ENCODE data around the gene GJB3. TPM values are rescaled to one million over a fixed set of nuclear protein-coding genes. Genes with fewer than 3 reads are reported as not detected.

The GJB3 gene
- not detected in 2 replicates for total RNA-seq

DNA sequence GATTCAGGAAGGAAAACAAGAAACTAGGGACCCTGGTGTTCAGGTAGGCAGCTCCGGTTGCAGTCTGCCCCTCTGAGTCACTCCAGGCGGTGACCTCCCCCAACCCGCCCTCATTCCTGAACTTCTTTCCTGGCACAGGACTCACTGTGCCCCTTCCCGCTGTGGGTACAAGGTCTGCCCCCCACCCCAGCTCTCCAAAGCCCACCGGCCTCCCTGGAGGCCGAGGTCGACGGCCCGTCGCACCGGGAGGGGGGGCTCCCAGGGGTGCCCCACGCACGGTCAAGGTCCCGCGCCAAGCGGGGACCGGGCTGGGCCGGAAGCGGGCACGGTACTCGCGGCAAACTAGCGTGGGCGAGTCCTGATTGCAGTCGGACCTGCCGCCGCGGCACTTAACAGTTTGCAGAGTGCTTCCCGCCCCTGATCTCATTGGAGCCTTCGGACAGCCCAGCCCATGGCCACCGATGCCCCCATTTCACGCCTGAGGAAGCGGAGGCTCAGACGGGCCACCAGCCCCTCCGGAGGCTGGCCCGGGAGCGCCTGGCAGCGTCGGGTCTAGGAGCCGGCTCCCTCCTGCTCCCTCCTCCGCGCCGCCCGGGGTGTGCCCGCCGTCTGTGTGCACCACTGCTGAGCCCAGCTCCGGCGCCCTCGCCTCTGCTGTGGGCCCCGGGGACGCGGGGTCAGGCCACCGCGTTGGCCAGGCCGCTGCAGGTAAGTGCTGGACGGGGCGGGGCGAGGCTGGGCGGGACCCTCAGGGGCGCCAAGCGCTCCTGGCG lies at the start of gene GJB3:
Gene GJB3 (plus strand): TSS at position 144 of the 773 bp plus-strand sequence. CDS start 3,549 bp downstream, outside the sequence.

DNA sequence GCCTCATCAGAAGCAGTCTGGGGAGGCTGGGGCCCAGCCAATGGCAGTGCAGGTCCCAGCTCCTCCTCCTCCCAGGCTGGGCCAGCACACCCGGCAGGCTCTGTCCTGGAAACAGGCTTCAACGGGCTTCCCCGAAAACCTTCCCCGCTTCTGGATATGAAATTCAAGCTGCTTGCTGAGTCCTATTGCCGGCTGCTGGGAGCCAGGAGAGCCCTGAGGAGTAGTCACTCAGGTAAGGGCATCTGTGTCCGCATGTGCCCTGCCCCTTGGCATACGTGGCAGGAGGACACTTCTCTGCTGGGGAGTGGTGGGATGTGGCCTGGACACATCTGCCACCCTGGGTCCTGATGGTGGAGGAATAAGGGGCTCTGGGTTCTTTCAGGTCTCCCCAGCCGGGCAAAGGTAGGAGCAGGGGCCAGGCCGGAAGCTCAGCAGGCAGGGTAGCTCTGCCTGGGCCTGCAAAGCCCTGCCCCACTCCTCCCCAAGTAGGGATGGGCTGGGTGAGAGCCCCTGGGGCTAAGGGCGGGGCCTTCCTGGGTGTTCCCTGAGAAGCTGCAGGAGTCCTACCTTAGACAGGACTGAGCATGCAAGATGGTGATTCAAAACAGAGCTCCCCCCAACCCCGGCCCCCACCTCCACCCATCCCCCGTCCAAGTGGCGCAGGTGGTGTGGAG lies 25.9 kb upstream of the GJB3 start, which contains the start of gene GJB5:
Gene GJB5 (plus strand): TSS at position 84 of the 674 bp plus-strand sequence. CDS start 2,284 bp downstream, outside the sequence.

DNA sequence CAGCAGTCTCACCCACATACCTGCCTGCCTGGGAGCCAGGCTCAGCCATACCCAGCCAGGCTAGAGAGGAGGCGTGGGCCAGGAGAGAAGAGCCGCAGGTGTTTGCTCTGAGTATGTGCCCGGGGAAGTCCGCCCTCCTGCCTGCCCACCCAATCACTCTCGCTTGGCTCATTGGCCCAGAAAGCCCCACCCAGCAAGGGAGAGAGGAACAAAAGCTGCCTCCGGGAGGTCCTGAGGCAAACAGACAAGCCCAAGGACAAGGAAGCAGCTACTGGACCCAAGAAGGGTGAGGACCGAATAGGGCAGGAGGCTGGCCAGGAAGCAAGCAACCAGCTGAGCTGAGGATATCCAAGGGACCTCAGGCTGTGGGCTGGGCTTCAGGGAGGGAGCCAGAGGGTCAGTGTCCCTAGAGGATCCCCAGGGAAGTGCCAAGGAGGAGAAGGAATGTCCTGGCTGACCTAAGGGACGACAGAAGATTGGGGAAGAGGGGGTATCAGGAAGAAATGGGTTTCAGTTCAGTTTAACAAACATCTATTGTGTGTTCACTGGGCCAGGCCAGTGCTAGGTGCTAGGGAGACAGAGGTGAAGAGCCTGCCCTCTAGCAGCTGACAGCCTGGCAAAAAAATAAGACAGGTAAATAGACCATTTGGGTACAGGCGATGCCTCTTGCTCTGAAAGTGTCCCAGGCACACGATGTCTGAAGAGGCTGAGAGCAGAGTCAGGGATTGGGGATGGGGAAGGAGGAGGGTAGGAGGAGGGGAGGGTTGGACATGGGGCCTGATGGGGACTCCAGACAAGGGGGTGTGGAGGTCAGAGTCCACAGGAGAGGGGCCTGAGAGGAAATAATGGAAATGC lies 21.3 kb upstream of the GJB3 start, which contains the start of gene GJB4:
Gene GJB4 (plus strand): TSS at position 238 of the 855 bp plus-strand sequence. CDS start 1,515 bp downstream, outside the sequence.

DNA sequence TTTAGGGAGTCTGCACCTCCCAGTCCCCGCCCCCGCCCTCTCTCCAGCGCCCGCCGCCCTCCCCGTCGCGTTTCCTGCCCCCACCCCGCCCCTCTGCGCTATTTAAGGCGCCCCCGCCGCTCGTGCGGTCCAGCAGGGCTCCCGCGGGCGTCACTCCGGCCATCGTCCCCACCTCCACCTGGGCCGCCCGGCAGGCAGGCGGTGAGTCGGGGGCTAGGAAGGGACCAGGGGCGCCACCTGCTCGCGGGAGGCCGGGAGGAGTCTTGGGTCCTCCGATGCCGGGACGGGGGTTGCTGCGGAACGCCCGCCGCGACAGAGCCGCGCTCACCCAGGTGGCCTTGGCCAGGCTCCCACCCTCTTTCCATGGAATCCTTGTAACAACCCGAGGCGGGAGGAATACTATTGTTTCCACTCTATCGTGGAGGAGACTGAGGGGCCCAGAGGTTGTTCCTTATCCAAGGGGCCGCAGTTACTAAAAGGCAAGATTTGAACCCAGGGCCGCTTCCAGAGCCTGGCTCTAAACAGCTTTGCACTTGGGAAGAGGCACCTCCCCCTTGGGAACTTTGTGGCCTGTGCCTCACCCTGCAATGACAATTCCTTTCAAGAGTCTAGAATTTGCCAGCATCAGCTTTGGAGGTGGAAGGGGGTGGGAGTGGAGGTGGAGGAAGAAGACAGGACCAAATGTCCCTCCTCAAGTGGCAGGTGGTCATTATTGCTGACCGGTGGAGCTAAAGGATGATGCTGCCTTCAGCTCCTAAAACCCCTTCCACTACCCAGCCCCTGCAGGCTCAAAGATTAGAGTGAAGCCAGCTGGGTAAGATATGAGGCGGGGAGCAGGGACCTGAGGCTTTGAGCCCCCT lies 12.1 kb downstream of the GJB3 start, which contains the start of gene GJA4:
Gene GJA4 (plus strand): TSS at position 132 of the 860 bp plus-strand sequence. CDS start 1,215 bp downstream, outside the sequence.

Other genes starting within 250 kb of the GJB3 start
- gene GJB5, start 26.2 kb upstream of the GJB3 start, total RNA-seq, result 0.09 and 0.14 TPM in 2 replicates
- gene GJB4, start 21.5 kb upstream of the GJB3 start, total RNA-seq, result not detected in 2 replicates
- 0.18 TPM in 1 of 2 replicates, not detected in the other for gene GJA4, start 11.8 kb downstream of the GJB3 start, total RNA-seq
- 15.1 and 25.4 TPM in 2 replicates for gene SMIM12, start 78.5 kb downstream of the GJB3 start, total RNA-seq
- under 0.01 TPM in 2 replicates for gene DLGAP3, start 148.4 kb downstream of the GJB3 start, total RNA-seq
- gene TMEM35B, start 204.1 kb downstream of the GJB3 start, total RNA-seq, result 36.6 and 40.2 TPM in 2 replicates

Data from smooth muscle cell of bladder (primary cell).